K562 (cell line): Measurements from ENCODE around the gene SMG7. TPM values are rescaled to one million over a fixed set of nuclear protein-coding genes. Genes with fewer than 3 reads are reported as not detected.

Experiments
- BRD9 ChIP-seq: fragments of 450-650 bp; IDR thresholded peaks from 2 replicates; pipeline ENCODE4 v1.6.1; 2018; ENCODE audit warnings: low read depth; ENCODE audit not compliant: partially characterized antibody
- CBFA2T3 ChIP-seq: fragments of 450-650 bp; IDR thresholded peaks from 2 replicates; pipeline ENCODE4 v1.6.1; 2017
- CBX2 ChIP-seq: fragments of 200-600 bp; sonication (generic); IDR thresholded peaks from one replicate; pipeline ENCODE4 v1.6.1; 2012; ENCODE audit warnings: mild to moderate bottlenecking, low read length, inconsistent platforms; ENCODE audit not compliant: insufficient read depth, poor library complexity, severe bottlenecking
- CCNT2 ChIP-seq: IDR thresholded peaks from 2 replicates; pipeline ENCODE4 v1.6.1; 2011; ENCODE audit warnings: borderline replicate concordance, low read depth, mild to moderate bottlenecking, moderate library complexity, mixed read lengths, low read length; ENCODE audit not compliant: insufficient read length; ENCODE audit errors: extremely low read depth
- ELF2 ChIP-seq: fragments of 250-450 bp; sonication (Bioruptor Pico); IDR thresholded peaks from 2 replicates; pipeline ENCODE4 v1.5.0; 2021; ENCODE audit warnings: mild to moderate bottlenecking
- FOXP4 ChIP-seq: sonication (generic); formaldehyde crosslinking; IDR thresholded peaks from 2 replicates; pipeline ENCODE4 v1.8.0; 2022; ENCODE audit warnings: mild to moderate bottlenecking, missing genetic modification reagents, borderline replicate concordance
- MNT ChIP-seq, 2 experiments: fragments of 450-650 bp; conservative IDR thresholded peaks; 2 replicates each; pipeline ENCODE4 v1.6.1; 2017; ENCODE audit warnings: mild to moderate bottlenecking in 2 of 2, moderate library complexity in 2 of 2
- TEAD2 ChIP-seq: fragments of 450-650 bp; IDR thresholded peaks from 2 replicates; pipeline ENCODE4 v1.6.1; 2016; ENCODE audit warnings: missing genetic modification characterization, control low read depth, missing compliant biosample characterization
- ZNF79 ChIP-seq: fragments of 250-450 bp; sonication (Bioruptor Pico); IDR thresholded peaks from 2 replicates; pipeline ENCODE4 v1.4.0; 2020; ENCODE audit warnings: low read depth, mild to moderate bottlenecking, moderate library complexity
- polyA plus RNA-seq, 8 experiments: library from polyadenylated mRNA; depleted of rRNA in 4 of 8; stranded (reverse) in 5 of 8; unstranded in 3 of 8; fragments of >200 nt; fragmentation: Nextera tagmentation in 2 of 8; fragmentation: Illumina TruSeq in 1 of 8; extraction: Ambion mirVana in 2 of 8; extraction: Trizol in 1 of 8; gene quantifications; 2 replicates each; pipeline versions ENCODE4 v1.2.1 to v1.2.3, GENCODE V29; 2011 to 2014; ENCODE audit warnings: inconsistent platforms in 1 of 8, missing spikeins in 1 of 8
- total RNA-seq, 7 experiments: library from RNA; depleted of rRNA in 6 of 7; stranded (reverse); fragments of >200 nt in 6 of 7; fragmentation: Illumina TruSeq in 2 of 7; extraction: Trizol in 2 of 7; gene quantifications; 2 replicates each; pipeline versions ENCODE4 v1.2.1 to v1.2.3, GENCODE V29; 2011 to 2021; ENCODE audit warnings: low replicate concordance in 1 of 7
- TF ChIP-seq, protein P1 (sequence below): sonication (generic); formaldehyde crosslinking; IDR thresholded peaks from 2 replicates; pipeline ENCODE4 v1.8.1; 2023; ENCODE audit warnings: mild to moderate bottlenecking, missing genetic modification reagents

The SMG7 gene
- total and polyA plus RNA-seq, 9 of the 15 experiments (the other 6 are each of a cell fraction or from before 2014, with no cell fraction given) = 12.4 to 74.6 (median 29.0) TPM

DNA sequence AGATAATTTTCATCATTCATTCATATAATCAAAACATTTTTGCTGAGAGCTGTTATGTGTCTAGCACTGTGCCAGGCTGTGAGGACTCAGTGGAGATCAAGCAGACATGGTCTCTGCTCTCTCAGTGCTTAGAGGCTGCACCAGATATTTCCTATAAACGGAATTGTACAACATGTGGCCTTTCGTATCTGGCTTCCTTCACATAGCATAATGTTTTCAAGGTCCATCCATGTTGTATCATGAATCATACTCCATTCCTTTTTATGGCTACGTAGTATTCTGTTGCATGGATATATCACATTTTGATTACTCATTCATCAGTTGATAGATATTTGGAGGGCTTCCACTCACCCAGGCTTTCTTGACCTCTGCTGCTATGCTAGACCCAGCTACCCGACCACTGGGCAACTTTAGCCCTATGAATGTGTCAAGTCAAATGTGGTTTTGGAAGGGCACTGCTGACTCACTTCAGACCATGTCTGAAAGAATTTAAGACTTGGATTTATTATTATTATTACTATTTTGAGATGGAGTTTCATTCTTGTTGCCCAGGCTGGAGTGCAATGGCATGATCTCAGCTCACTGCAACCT is 99.5 kb downstream of the SMG7 start (continued):
- TF ChIP-seq FOXP4 (CRISPR knock-in tag) (no peak), MNT (conservative IDR thresholded peaks at IDR 0.05) (no peak), BRD9 (no peak), TEAD2 (tag) (no peak), ELF2 (CRISPR knock-in tag) (no peak), ZNF79 (CRISPR knock-in tag) (no peak), CBFA2T3 (no peak), CBX2 (no peak), CCNT2 (no peak)
- TF ChIP-seq, protein P1, sequence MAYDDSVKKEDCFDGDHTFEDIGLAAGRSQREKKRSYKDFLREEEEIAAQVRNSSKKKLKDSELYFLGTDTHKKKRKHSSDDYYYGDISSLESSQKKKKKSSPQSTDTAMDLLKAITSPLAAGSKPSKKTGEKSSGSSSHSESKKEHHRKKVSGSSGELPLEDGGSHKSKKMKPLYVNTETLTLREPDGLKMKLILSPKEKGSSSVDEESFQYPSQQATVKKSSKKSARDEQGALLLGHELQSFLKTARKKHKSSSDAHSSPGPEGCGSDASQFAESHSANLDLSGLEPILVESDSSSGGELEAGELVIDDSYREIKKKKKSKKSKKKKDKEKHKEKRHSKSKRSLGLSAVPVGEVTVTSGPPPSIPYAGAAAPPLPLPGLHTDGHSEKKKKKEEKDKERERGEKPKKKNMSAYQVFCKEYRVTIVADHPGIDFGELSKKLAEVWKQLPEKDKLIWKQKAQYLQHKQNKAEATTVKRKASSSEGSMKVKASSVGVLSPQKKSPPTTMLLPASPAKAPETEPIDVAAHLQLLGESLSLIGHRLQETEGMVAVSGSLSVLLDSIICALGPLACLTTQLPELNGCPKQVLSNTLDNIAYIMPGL (CRISPR knock-in tag) = no peak
